ENCODE data around the gene ZNF670.
A peak's percentile ranks its signal among the peaks of the same experiment; 100 is the strongest.
"Not testable (repeated sequence)": the region's sequence is repeated elsewhere in the genome, so short reads cannot be mapped to it uniquely, and the experiment has no call there.

The ZNF670 gene

GRCh38 chr1:247078258-247079140 is at the start of gene ZNF670:
ZNF670 (minus strand) TSS chr1:247078811; CDS start chr1:247078596, 215 bp downstream.
- DNase-seq: peak; percentile 97

- peak; percentile 28 for DNase-seq
These were observed 49.1 kb upstream of the ZNF670 start for GRCh38 chr1:247127519-247128282.

DNA sequence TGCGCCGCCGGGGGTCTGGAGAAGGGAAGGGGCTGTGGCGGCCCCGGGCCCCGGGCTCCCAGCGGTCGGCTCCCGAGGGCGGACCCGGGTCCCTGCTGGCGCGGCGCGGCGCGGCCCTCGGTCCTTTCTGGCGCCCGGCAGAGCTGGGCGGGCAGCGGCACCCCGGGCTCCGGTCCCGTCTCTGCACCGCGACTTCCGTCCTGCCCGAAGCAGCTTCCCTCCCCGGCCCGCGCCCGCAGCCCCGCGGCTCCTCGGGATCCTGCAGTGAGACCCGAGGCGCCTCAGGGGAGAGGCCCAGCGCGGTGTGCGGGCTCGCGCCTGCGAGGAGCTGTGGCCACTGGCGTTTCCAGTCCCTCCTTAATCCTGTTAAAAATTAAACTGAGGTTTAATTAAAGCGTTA is 48.0 kb upstream of the ZNF670 start:
- not testable (repeated sequence) for DNase-seq

DNA sequence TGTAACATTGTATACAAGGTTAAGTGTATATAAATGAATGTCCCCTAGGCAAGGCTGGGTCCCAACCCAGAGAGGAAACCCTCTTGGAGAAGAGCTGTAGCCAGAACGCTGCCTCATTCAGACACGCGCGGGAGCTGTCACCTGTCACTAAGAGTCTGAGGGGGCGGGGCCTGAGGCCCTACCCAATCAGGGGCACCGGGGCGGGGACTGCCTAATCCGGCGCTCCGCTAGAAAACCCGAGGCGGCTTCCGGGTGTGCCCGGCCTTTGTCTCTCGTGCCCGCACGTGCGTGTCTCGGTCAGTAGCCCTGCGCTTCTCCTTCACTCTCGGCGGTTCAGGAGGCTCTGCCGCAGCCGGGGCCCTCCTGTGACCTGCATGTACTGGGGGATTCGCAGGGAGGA is 47.6 kb upstream of the ZNF670 start:
- DNase-seq: not testable (repeated sequence)

GRCh38 chr1:247121382-247121781 is 42.8 kb upstream of the ZNF670 start:
- no peak for DNase-seq

DNA sequence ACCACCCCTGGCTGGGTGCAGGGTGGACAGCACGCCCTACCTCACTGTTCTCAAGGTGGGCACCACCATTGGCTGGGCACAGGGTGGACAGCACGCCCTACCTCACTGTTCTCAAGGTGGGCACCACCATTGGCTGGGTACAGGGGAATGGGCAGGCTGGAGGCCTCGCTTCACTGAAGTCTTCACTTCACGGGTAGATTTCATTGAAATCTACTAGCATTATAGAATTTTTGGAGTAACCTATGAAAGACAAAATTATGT is 41.7 kb upstream of the ZNF670 start:
- DNase-seq: not testable (repeated sequence)

DNA sequence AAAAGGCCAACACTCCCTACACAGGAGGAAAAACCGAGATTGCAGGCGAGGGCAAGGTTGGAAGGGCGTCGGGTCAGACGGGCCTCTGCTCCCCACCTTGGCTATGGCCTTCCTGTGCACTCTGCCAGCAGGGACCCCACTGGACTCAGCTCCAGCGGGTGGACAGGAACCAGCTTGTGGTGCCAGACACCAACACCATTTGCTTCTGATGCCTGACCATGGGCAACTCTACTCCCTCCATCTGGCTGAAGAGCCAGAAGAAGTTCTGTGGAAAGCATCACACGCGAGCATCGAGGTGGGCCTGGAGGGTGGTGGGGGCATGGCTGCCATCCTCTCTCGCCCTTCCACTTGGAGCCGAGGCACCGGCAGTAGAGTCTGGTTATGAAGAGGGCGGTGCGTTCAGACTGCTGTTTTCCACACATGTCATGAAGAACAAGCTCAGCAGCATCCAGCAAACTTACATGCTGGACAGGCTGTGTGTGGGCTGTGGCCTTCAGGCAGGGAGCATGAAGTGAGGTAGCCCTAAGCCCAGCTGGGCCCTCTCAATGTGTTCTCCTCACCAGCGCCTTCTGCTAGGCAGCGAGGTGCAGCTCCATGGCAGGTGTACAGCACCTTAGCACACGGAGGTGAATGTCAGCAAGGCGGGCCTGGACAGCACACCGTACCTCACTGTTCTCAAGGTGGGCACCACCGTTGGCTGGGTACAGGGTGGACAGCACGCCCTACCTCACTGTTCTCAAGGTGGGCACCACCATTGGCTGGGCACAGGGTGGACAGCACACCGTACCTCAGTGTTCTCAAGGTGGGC is 41.2 kb upstream of the ZNF670 start:
- DNase-seq: no peak

DNA sequence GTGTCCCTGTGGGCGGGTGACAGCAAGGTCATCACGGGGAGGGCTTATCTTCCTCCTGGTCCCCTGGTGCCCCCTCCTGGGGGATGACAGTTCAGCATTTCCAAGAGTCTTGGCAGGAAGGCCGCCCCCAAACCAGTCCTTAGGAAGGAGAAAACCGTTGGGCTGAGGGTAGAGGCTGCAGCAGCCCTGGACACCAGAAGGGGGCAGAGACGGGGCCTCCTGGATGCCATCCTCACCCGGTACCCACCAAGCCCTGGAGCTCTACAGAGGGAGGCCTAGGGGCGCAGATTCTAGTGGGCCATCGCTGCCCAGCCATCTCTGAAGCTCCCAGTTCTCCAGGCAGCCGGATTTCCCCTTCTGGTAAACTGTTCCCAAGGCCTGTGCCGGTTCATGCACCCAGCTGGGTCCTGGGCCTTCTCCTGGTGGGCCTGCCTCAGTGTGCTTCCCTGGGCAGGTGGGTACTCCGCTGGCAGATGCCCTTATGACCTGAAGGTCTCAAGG is 40.4 kb upstream of the ZNF670 start:
- DNase-seq: peak; percentile 15

GRCh38 chr1:247115545-247115944 is 36.9 kb upstream of the ZNF670 start:
- DNase-seq: no peak

GRCh38 chr1:247115141-247115510 is 36.5 kb upstream of the ZNF670 start:
- DNase-seq: no peak

DNA sequence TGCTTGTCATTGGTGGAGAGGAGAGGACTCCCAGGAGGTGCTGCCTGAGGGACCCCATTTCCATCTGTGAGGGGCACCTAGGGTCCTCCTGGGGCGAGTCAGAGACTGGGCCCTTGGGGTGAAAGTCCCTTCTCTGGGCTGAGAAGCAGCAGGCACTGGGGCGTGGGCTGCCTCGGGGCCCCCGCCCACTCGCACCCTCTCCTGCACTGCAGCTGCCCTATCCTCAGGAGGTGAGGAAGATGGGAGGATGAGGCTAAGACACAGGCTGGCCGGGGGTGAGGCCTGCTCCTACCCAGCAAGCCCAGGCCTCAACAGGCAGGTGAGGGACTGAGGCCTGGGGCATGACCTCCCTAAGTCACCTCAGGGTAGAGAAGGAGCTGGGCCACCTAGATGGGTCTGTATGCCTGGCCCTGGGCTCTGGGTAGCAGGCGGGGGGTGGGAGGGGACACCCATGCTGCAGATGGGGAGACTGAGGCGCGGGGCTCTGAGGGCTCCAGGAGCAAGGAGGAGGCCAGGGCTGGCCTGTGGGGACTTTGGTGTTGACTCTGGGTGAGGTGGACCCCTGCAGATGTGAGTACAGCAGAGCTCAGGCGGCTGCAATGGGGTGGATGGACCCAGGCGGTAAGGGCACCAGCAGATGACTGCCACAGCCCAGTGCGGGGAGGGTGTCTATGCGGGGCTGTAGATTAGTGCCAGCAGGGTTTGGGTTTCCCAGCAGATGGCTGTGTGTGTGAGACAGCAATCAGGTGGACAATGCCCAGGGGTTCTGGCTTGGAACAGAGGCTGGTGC is 35.9 kb upstream of the ZNF670 start:
- DNase-seq: no peak

- DNase-seq: no peak
These were observed 35.2 kb upstream of the ZNF670 start for GRCh38 chr1:247113733-247114271.

DNA sequence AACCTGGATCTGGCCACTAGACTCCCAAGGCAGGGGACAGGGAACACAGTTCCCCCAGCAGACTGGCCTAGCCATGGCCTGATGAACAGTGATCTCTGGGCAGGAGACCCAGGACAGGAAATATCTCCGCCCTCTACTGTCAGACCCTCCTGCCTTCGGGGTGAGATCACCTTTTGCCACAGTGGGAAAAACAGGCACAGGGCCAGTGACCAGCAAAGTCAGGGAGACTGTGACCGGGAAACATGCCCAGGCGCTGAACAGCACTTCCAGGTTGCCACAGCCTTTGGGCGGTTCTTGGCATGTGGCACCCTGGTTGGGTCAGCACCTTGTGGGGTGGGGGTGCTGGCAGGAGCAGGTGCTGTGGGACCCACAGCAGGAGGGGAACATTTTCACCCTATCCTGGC is 34.5 kb upstream of the ZNF670 start:
- no peak for DNase-seq

DNA sequence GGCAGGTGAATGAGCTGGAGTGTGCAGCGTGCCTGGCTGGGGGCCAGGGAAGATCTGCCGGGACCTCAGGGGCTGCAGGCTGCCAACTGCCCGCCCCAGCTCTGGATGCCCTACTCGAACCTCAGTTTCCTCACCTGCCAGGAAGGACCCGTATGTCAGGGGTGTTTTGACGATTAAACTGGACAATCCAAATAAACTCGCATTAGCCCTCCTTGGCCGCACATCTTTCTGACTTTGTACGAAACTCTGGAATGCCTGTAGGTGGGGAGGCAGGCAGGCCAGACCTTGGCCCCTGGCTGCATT is 33.8 kb upstream of the ZNF670 start:
- no peak for DNase-seq

- DNase-seq: peak; percentile 61
These were observed 33.3 kb upstream of the ZNF670 start for GRCh38 chr1:247111700-247112478.

DNA sequence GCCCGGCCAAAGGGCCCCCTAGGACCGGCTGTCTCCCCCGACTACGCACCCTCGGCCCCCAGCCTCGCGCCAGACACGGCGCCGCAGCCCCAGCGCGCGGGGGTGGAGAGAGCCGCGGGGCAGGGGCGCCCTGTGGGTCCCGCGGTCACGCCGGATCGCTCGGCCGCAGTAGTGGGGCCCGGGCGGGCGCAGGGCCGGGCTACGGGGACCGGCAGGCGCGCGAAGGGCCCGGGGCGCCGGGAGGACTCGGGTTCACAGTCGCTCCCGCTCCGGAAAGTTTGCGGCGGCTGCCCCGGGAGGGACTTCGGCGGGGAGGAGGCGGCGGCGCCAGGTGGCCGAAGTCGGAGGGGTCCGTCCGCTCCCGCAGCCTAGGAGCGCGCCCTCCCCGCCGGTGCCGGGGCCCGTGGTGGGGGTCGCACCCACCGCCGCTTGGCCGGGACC is 32.7 kb upstream of the ZNF670 start:
- peak; percentile 5 for DNase-seq

DNA sequence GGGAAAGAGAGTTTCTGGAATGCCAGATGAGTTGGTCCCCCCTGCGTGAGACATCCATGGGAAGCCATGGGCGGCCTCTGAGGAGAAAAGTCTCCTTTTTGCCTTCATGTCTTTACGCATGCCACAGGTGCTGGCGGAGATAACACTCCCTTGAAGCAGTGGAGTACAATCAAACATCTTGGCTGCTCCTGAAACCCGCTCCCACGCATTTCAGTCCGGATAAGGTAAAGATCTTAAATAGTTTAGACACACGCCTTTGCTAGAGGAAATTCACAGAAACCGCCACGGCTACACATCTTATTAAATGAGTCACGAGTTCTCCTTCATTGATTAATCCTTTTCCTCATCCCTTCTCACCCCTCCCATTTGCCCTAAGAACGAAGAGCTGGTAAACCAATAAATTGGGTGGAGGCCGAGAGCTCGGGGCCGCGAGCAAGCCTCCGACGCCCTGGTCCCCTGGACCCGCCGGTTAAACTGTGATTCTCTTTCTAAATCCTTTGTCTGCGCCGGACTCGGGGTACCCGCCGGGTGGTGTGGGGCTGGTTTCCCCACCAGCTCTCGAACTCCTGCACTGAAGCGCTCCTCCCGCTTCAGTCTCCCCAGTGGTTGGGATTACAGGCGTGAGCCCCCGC is 32.1 kb upstream of the ZNF670 start:
- peak; percentile 7 for DNase-seq

GRCh38 chr1:247107694-247108093 is 29.1 kb upstream of the ZNF670 start:
- DNase-seq: no peak

DNA sequence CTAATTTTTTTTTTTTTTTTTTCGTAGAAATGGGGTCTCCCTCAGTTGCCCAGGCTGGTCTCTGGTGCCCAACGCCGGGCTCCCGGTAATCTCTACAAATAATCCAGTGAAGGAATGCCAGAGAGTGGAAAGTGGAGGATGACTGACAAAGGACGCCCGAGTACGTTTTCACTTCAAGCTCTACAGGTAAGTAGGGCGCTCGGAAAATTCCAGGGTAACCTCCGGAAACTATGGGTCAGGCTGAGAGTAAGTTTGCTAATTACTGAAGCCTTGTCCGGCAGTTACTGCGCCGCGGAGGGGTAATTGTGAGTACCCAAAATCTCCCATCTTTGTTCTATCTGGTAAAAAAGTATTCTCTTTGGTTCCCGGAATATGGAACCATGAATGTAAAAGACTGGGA is 27.4 kb upstream of the ZNF670 start:
- DNase-seq: no peak

DNA sequence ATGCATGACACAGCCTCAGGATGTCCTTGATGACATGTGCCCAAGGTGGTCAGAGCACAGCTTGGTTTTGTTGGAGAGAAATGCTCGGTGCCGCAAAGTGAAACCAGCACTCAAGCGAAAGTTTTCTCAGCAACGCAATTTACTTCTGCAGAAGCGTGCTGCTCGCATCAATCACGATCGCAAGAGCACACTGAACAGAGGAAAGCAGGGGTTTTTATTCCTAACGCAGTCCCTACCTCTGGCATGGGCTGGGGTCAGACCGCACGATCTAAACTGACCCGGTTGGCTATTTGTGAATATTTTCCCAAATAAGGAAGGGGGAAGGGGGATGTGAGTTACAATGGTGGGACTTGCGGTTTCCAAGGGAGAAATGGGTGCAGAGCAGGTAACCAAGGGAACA is 26.4 kb upstream of the ZNF670 start:
- no peak for DNase-seq
